ENCODE measurements around the gene CD6.
"Not testable (repeated sequence)": the region's sequence is repeated elsewhere in the genome, so short reads cannot be mapped to it uniquely, and the experiment has no call there.

CD6 gene

DNA sequence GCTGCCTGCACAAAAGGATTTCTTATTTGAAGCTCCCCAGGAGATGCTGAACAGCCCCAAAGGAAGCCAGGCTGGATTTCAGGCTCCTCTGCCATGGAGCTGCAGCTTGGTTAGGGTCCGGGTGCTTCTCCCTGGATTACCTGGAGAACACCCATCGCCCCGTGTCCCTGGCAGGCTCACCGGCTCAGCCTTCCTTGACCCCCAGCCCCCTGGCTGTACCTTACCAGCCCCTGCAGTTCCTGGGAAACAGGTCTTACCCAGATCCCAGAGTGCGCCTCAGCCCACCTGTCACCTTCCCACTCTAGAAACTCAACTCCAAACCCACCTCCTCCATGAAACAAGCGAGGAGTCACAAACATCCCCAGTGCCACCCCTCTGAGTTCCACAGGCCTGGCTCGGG lies 85.5 kb downstream of the CD6 start:
- Histone ChIP-seq H3K9ac (ENCODE audit: low read depth, low read length) (no peak overlapping the region), H3K4me1 (ENCODE audit: insufficient read depth, low read length) (peaks cover 4% of the 10 kb centered on the region; the same call in 1 of the 2 replicates), H3K9me3 (ENCODE audit: control insufficient read depth, insufficient read depth, low read length) (no peaks in the 10 kb centered on the region), H3K36me3 (ENCODE audit: insufficient read depth, low read length) (no peaks in the 10 kb centered on the region)

DNA sequence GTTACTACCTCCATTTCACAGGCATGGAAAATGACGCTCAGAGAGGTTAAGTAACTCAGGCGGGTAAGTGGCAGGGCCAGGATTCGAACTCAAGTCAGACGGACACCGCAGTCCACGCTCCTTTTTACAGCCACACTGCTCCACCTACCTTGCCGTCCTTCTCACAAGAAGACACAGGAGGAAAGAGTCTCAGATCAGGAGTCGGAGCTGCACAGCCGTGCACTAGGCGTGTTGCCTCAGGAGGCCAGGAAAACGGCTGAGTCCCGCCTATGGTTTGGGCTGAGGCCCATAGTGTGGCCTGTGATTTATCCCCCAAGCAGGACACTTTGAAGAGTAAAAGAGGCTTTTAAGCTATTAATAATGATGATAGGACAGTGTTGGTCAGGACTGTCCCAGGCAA lies 86.1 kb downstream of the CD6 start:
- H3K9me3 ChIP-seq (ENCODE audit: control insufficient read depth, insufficient read depth, low read length) = no peaks in the 10 kb centered on the region
- H3K36me3 ChIP-seq (ENCODE audit: insufficient read depth, low read length) = no peaks in the 10 kb centered on the region
- H3K4me1 ChIP-seq (ENCODE audit: insufficient read depth, low read length) = peaks cover 4% of the 10 kb centered on the region; the same call in 1 of the 2 replicates
- H3K9ac ChIP-seq (ENCODE audit: low read depth, low read length) = no peak overlapping the region

DNA sequence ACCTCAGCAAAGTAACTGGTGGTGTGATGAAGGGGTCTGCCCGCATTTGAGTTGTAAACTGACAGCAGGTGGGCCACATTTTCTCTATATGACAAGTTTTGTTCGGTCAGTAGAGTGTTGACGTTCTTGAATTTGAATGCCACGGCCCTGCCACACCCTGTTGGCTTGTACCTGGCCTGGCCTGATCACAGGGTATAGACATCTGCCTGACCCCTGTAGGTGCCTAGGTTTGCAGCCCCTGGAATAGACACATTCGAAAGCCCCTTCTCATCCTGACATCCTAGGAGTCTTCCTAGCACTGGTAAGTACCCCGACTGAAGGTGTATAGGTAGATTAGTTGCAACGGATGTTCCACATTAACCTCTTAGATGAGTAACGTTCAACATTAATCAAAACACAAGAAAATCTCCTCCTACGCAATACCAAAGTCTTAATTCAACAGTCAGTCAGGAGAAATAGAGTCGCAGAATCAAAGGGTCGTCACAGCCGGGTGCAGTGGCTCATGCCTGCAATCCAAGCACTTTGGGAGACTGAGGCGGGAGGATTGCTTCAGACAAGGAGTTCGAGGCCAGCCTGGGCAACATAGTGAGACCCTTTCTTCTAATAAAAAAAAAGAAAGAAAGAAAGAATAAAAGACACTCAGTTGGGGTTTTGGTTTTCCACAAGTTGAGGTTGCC lies 87.2 kb downstream of the CD6 start:
- Histone ChIP-seq H3K36me3 (ENCODE audit: insufficient read depth, low read length) (no peaks in the 10 kb centered on the region), H3K4me1 (ENCODE audit: insufficient read depth, low read length) (peaks cover 4% of the 10 kb centered on the region; the same call in 1 of the 2 replicates), H3K9ac (ENCODE audit: low read depth, low read length) (no peak overlapping the region), H3K9me3 (ENCODE audit: control insufficient read depth, insufficient read depth, low read length) (no peaks in the 10 kb centered on the region)

- no peaks in the 10 kb centered on the region for H3K9me3 ChIP-seq (ENCODE audit: control insufficient read depth, insufficient read depth, low read length)
- H3K36me3 ChIP-seq (ENCODE audit: insufficient read depth, low read length) = no peaks in the 10 kb centered on the region
- H3K9ac ChIP-seq (ENCODE audit: low read depth, low read length) = no peak overlapping the region
- H3K4me1 ChIP-seq (ENCODE audit: insufficient read depth, low read length) = peaks cover 4% of the 10 kb centered on the region; the same call in 1 of the 2 replicates
Observed at GRCh38 chr11:61059260-61059752, 87.8 kb downstream of the CD6 start.

GRCh38 chr11:61061081-61061826 lies 89.8 kb downstream of the CD6 start:
- Histone ChIP-seq H3K4me1 (ENCODE audit: insufficient read depth, low read length) (peaks cover 4% of the 10 kb centered on the region; the same call in 1 of the 2 replicates), H3K36me3 (ENCODE audit: insufficient read depth, low read length) (no peaks in the 10 kb centered on the region), H3K9ac (ENCODE audit: low read depth, low read length) (no peak overlapping the region), H3K9me3 (ENCODE audit: control insufficient read depth, insufficient read depth, low read length) (no peaks in the 10 kb centered on the region)

DNA sequence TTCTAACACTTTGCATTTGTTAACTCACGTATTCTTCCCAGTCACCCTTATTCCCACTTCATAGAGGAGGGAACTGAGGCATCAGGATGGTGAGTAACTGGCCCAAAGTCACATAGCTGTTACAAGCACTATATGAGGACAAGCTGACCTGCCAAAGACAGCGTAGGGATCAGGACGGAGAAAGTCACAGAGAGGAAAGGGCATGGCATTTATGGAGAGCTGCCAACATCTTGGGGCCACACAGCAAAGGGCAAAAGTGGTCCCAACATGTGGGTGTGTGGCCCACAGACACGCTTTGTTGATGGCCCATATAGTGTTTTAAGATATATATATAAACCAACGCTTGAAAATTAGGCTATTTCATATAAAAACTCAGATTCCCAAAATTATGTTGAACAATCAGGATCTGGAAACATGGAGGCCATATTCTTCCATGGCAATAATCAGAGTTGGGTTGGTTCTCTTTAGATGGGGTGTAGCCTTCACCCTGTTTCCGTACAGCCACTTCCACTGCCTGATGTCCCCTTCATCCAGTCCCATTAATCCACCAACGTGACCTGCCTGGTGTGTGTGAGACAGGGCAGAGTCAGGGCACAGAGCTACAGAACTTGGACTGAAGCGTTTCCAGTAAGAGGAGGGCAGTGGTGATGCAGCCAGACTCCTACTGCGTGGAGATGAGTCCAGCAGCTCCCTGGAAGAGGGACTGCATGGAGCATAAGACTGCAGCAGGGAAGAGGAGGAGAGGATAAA lies 90.9 kb downstream of the CD6 start:
- Histone ChIP-seq H3K9ac (ENCODE audit: low read depth, low read length) (no peak overlapping the region), H3K9me3 (ENCODE audit: control insufficient read depth, insufficient read depth, low read length) (no peaks in the 10 kb centered on the region), H3K36me3 (ENCODE audit: insufficient read depth, low read length) (no peaks in the 10 kb centered on the region), H3K4me1 (ENCODE audit: insufficient read depth, low read length) (peaks cover 4% of the 10 kb centered on the region; the same call in 1 of the 2 replicates)

DNA sequence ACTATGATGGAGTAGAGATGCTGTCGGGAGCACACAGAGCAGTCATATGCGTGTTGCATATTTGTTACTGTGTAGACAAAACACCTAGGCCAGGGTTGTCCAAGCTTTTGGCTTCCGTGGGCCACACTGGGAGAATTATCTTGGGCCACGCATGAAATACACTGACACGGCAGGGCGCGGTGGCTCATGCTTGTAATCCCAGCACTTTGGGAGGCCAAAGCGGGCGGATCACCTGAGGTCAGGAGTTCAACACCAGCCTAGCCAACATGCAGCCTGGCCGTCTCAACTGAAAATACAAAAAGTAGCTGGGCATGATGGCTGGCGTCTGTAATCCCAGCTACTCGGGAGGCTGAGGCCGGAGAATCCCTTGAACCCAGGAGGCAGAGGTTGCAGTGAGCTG lies 93.8 kb downstream of the CD6 start:
- H3K9ac ChIP-seq (ENCODE audit: low read depth, low read length); H3K9me3 ChIP-seq (ENCODE audit: control insufficient read depth, insufficient read depth, low read length); H3K4me1 ChIP-seq (ENCODE audit: insufficient read depth, low read length); H3K36me3 ChIP-seq (ENCODE audit: insufficient read depth, low read length): not testable (repeated sequence)

- Histone ChIP-seq H3K9ac (ENCODE audit: low read depth, low read length) (no peak overlapping the region), H3K9me3 (ENCODE audit: control insufficient read depth, insufficient read depth, low read length) (no peaks in the 10 kb centered on the region), H3K4me1 (ENCODE audit: insufficient read depth, low read length) (no peaks in the 10 kb centered on the region; the same call in 1 of the 2 replicates), H3K36me3 (ENCODE audit: insufficient read depth, low read length) (no peaks in the 10 kb centered on the region)
Observed at GRCh38 chr11:61065955-61066638, 94.6 kb downstream of the CD6 start.

GRCh38 chr11:61066645-61067044 lies 95.2 kb downstream of the CD6 start:
- Histone ChIP-seq H3K36me3 (ENCODE audit: insufficient read depth, low read length) (no peaks in the 10 kb centered on the region), H3K4me1 (ENCODE audit: insufficient read depth, low read length) (no peaks in the 10 kb centered on the region; the same call in 1 of the 2 replicates), H3K9me3 (ENCODE audit: control insufficient read depth, insufficient read depth, low read length) (no peaks in the 10 kb centered on the region), H3K9ac (ENCODE audit: low read depth, low read length) (no peak overlapping the region)

GRCh38 chr11:61067782-61068446 lies 96.4 kb downstream of the CD6 start:
- Histone ChIP-seq H3K4me1 (ENCODE audit: insufficient read depth, low read length) (no peaks in the 10 kb centered on the region; the same call in 1 of the 2 replicates), H3K9me3 (ENCODE audit: control insufficient read depth, insufficient read depth, low read length) (no peaks in the 10 kb centered on the region), H3K36me3 (ENCODE audit: insufficient read depth, low read length) (no peaks in the 10 kb centered on the region), H3K9ac (ENCODE audit: low read depth, low read length) (no peak overlapping the region)

DNA sequence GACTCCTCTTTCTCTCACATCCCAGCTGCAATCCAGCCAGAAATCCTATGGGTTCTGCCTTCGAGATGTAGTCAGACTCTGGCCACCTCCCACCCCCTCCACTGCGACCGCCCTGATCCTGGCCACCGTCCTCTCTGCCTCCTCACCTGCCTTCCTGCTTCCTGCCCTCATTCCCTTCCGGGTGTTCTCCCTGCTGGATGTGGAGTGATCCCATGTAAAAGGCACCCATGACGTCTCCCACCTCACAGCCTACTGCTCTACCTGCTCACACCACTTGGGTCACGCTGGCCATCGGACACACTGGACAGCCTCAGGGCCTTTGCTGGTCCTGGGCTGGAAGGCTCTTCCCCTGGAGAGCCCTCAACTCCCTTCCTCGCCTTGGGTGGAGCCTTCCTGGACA lies 97.1 kb downstream of the CD6 start:
- H3K36me3 ChIP-seq (ENCODE audit: insufficient read depth, low read length) = no peaks in the 10 kb centered on the region
- H3K9ac ChIP-seq (ENCODE audit: low read depth, low read length) = no peak overlapping the region
- no peaks in the 10 kb centered on the region; the same call in 1 of the 2 replicates for H3K4me1 ChIP-seq (ENCODE audit: insufficient read depth, low read length)
- no peaks in the 10 kb centered on the region for H3K9me3 ChIP-seq (ENCODE audit: control insufficient read depth, insufficient read depth, low read length)

GRCh38 chr11:61069427-61069826 lies 97.9 kb downstream of the CD6 start:
- no peaks in the 10 kb centered on the region for H3K36me3 ChIP-seq (ENCODE audit: insufficient read depth, low read length)
- no peaks in the 10 kb centered on the region for H3K9me3 ChIP-seq (ENCODE audit: control insufficient read depth, insufficient read depth, low read length)
- no peaks in the 10 kb centered on the region; the same call in 1 of the 2 replicates for H3K4me1 ChIP-seq (ENCODE audit: insufficient read depth, low read length)
- no peak overlapping the region for H3K9ac ChIP-seq (ENCODE audit: low read depth, low read length)
